K562 (cell line): ENCODE results near the gene RPH3AL. TPM values are rescaled to one million over a fixed set of nuclear protein-coding genes. Genes with fewer than 3 reads are reported as not detected.

Source experiments
- ATAC-seq: fragments of 200-7000 bp; cut with Tn5 transposase; 3 replicates; pipeline ENCODE4 v1.9.1; 2020; ENCODE audit warnings: moderate library complexity
- BruUV-seq: library from RNA; stranded (reverse); fragments of 400-500 nt; replicated peaks from 2 replicates; lab custom pipeline; 2021; lab: Mats Ljungman, UMichigan
- CTCF ChIA-PET: fragments of 300-600 bp; formaldehyde crosslinking; extraction: SDS; loops from one replicate; lab custom pipeline; 2021; ENCODE audit warnings: low intra/inter-chr PET ratio; lab: Yijun Ruan, JAX
- POLR2A ChIA-PET: fragments of 300-600, 350-650 bp; sonication (Branson Sonifier 250); formaldehyde crosslinking; extraction: SDS; loops from one replicate; lab custom pipeline; 2021; ENCODE audit warnings: antibody characterized with exemption, inconsistent platforms; lab: Yijun Ruan, JAX
- DNase-seq, 4 experiments: peaks; one replicate each; pipeline versions ENCODE4 v3.0.0 to v3.0.0-alpha.2; 2011 to 2018; ENCODE audit warnings: low spot score in 3 of 4, mixed read lengths in 3 of 4; ENCODE audit errors: extremely low read depth in 1 of 4
- FAIRE-seq: peaks from 2 replicates; lab custom pipeline; 2011; peaks lifted over from hg19 to GRCh38; lab: Jason Lieb, UNC
- H2AFZ ChIP-seq: 2 replicates; pipeline ENCODE4 v1.6.0; 2011; ENCODE audit warnings: low read depth, low read length, control low read depth, inconsistent platforms
- H3K27ac ChIP-seq: fragments of 200-600 bp; 3 replicates; pipeline ENCODE4 v1.8.0; 2011; ENCODE audit warnings: low read depth, mild to moderate bottlenecking, control low read depth, inconsistent platforms, low read length, moderate library complexity, mixed read lengths; ENCODE audit errors: extremely low read depth
- H3K27me3 ChIP-seq, 2 experiments: fragments of 300-600 bp in 1 of 2; 2 replicates in 1 of 2; 3 replicates in 1 of 2; pipeline versions ENCODE4 v1.6.0 to v1.8.0; 2011; ENCODE audit warnings: inconsistent platforms in 2 of 2, low read length in 2 of 2, mild to moderate bottlenecking in 1 of 2, mixed read lengths in 1 of 2, moderate library complexity in 1 of 2; ENCODE audit not compliant: control insufficient read depth in 2 of 2, insufficient read depth in 2 of 2
- H3K36me3 ChIP-seq: fragments of 300-600 bp; 3 replicates; pipeline ENCODE4 v1.8.0; 2011; ENCODE audit warnings: mild to moderate bottlenecking, low read length, inconsistent platforms; ENCODE audit not compliant: control insufficient read depth, insufficient read depth
- H3K4me1 ChIP-seq, 2 experiments: fragments of 200-600 bp in 1 of 2; replicated peaks in 1 of 2; 2 replicates in 1 of 2; 3 replicates in 1 of 2; pipeline versions ENCODE4 v1.5.1 to v1.8.0; 2011; ENCODE audit warnings: inconsistent platforms in 2 of 2, low read length in 2 of 2, mild to moderate bottlenecking in 1 of 2, mixed read lengths in 1 of 2, moderate library complexity in 1 of 2; ENCODE audit not compliant: control insufficient read depth in 2 of 2, insufficient read depth in 2 of 2
- H3K4me2 ChIP-seq: 2 replicates; pipeline ENCODE4 v1.6.1; 2011; ENCODE audit warnings: low read length, control low read depth, inconsistent platforms, mixed read lengths; ENCODE audit not compliant: insufficient read depth
- H3K4me3 ChIP-seq: fragments of 200-600 bp; sonication (generic), shearing (Covaris generic); 2 replicates; pipeline ENCODE4 v1.5.1; 2016; ENCODE audit warnings: control low read depth, inconsistent platforms
- H3K79me2 ChIP-seq: fragments of 200-600 bp; 3 replicates; pipeline ENCODE4 v1.8.0; 2011; ENCODE audit warnings: low read length, inconsistent platforms; ENCODE audit not compliant: control insufficient read depth, insufficient read depth
- H3K9ac ChIP-seq, 2 experiments: 2 replicates each; pipeline versions ENCODE4 v1.6.0 to v1.6.1; 2011; ENCODE audit warnings: low read depth in 2 of 2, low read length in 2 of 2, control low read depth in 1 of 2, inconsistent platforms in 1 of 2, mild to moderate bottlenecking in 1 of 2, mixed read lengths in 1 of 2; ENCODE audit not compliant: insufficient read depth in 1 of 2
- H3K9me1 ChIP-seq: one replicate; pipeline ENCODE4 v1.6.0; 2011; ENCODE audit warnings: inconsistent platforms, mild to moderate bottlenecking, low read length, moderate library complexity; ENCODE audit not compliant: control insufficient read depth, insufficient read depth
- H3K9me3 ChIP-seq: replicated peaks from 2 replicates; pipeline ENCODE4 v1.5.1; 2011; ENCODE audit warnings: low read depth, low read length, inconsistent platforms; ENCODE audit not compliant: control insufficient read depth, insufficient read depth
- H4K20me1 ChIP-seq: replicated peaks from 2 replicates; pipeline ENCODE4 v1.6.1; 2011; ENCODE audit warnings: low read length, inconsistent platforms, mixed read lengths; ENCODE audit not compliant: control insufficient read depth, insufficient read depth
- MAFK ChIP-seq: IDR thresholded peaks from 2 replicates; pipeline ENCODE4 v1.6.1; 2011; ENCODE audit warnings: low read length, improper control_type of control experiment
- NFRKB ChIP-seq: fragments of 450-650 bp; IDR thresholded peaks from 2 replicates; pipeline ENCODE4 v1.6.1; 2016; ENCODE audit warnings: low read depth
- RAD51 ChIP-seq: fragments of 450-650 bp; IDR thresholded peaks from 2 replicates; pipeline ENCODE4 v1.7.1; 2016; ENCODE audit warnings: low read depth, mild to moderate bottlenecking, borderline replicate concordance
- RHOXF2B ChIP-seq: fragments of 250-450 bp; sonication (Bioruptor Pico); conservative IDR thresholded peaks from 2 replicates; pipeline ENCODE4 v1.5.1; 2021
- WGBS: fragments of 100-300 bp; shearing (Covaris generic); methylation state at CpG from one replicate; pipeline ENCODE4 v1.1.6; 2016; ENCODE audit warnings: low coverage, mixed read lengths; ENCODE audit not compliant: insufficient coverage; ENCODE audit errors: missing lambda C conversion rate; 5-methylcytosine and 5-hydroxymethylcytosine counted together
- in situ Hi-C: fragments of 300-500 bp; cut with MboI; formaldehyde crosslinking; loops from 4 replicates; pipeline ENCODE4 v1.15.0; 2018; ENCODE audit warnings: inconsistent platforms, mixed read lengths
- intact Hi-C: fragments of 100-400 bp; cut with micrococcal nuclease; formaldehyde crosslinking; loops from 2 replicates; pipeline ENCODE4 v1.14.2; 2022
- polyA plus RNA-seq, 8 experiments: library from polyadenylated mRNA; depleted of rRNA in 4 of 8; stranded (reverse) in 5 of 8; unstranded in 3 of 8; fragments of >200 nt; fragmentation: Nextera tagmentation in 2 of 8; fragmentation: Illumina TruSeq in 1 of 8; extraction: Ambion mirVana in 2 of 8; extraction: Trizol in 1 of 8; gene quantifications; 2 replicates each; pipeline versions ENCODE4 v1.2.1 to v1.2.3, GENCODE V29; 2011 to 2014; ENCODE audit warnings: inconsistent platforms in 1 of 8, missing spikeins in 1 of 8
- total RNA-seq, 7 experiments: library from RNA; depleted of rRNA in 6 of 7; stranded (reverse); fragments of >200 nt in 6 of 7; fragmentation: Illumina TruSeq in 2 of 7; extraction: Trizol in 2 of 7; gene quantifications; 2 replicates each; pipeline versions ENCODE4 v1.2.1 to v1.2.3, GENCODE V29; 2011 to 2021; ENCODE audit warnings: low replicate concordance in 1 of 7
- TF ChIP-seq, protein P1 (sequence below), 2 experiments: fragments of 150-350 bp in 1 of 2; IDR thresholded peaks; 2 replicates each; pipeline ENCODE4 v1.6.1; 2012 to 2016; ENCODE audit warnings: low read depth in 2 of 2, low read length in 2 of 2, mild to moderate bottlenecking in 1 of 2, moderate library complexity in 1 of 2
- TF ChIP-seq, protein P2 (sequence below): sonication (generic); formaldehyde crosslinking; IDR thresholded peaks from 2 replicates; pipeline ENCODE4 v1.8.0; 2023; ENCODE audit warnings: missing genetic modification reagents, mild to moderate bottlenecking, borderline replicate concordance

The RPH3AL gene
- total and polyA plus RNA-seq, 9 of the 15 experiments (the other 6 are each of a cell fraction or from before 2014, with no cell fraction given) = 0.18 to 1.7 (median 0.39) TPM

DNA sequence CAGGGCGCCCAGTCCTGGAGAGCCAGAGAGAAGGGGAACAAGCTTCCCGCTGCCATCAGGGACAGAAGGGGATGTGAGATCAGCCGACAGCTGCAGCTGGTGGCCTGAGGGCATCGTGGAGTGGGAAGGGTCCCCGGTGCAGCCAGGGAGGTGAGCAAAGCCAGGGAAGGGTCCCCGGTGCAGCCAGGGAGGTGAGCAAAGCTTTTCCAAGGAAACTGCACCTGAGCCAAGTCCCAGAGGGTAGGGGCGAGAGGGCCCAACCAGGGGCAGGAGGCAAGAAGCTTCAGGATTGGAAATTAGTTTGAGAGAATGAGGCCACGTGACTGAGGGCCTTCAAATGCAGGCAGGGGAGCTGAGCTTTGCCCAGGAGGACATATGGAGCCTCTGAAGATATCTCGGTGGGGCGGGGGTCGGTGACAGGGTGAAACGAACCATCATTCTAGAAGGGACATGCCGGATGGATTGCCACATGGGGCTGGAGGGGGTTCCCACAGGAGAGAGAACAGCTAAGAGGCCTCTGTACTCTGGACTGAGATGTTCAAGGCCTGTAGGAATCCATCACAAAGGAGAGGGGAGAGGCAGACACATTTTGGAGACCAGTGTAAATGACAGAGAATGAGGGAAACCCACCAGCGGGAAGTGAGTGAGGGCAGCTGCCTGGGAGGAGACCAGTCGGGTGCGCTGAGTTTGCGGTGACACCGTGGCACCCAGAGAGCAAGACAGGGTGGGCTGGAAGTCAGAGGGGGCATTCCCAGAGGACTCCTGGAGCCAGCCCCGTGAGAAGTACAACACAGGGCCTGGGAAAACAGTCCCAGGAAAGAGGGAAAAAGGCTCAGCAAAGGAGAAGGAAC is 31.4 kb upstream of the RPH3AL start:
- H2AFZ ChIP-seq = no peak overlapping the region
- H3K4me2 ChIP-seq = no peak overlapping the region
- H3K9ac ChIP-seq = no peak overlapping the region

More for the DNA sequence above, 31.4 kb upstream of the RPH3AL start:
- no peak overlapping the region for H3K4me3 ChIP-seq
- POLR2A ChIA-PET = interaction anchor here (0.6 to 0.7 kb wide), 2 partner anchors 22 to 360 kb away, joined by 3 read pairs; no protein-coding TSS in a partner anchor
- no peaks in the 10 kb centered on the region for H4K20me1 ChIP-seq
- H3K27ac ChIP-seq = no peak overlapping the region
- BruUV-seq = no TSS peak
- H3K79me2 ChIP-seq = no peaks in the 10 kb centered on the region
- 0 out of 2 replicates have a peak, but pooled peaks have one; percentile 8 for TF ChIP-seq RAD51
- no peak for TF ChIP-seq NFRKB
- TF ChIP-seq, protein P1, sequence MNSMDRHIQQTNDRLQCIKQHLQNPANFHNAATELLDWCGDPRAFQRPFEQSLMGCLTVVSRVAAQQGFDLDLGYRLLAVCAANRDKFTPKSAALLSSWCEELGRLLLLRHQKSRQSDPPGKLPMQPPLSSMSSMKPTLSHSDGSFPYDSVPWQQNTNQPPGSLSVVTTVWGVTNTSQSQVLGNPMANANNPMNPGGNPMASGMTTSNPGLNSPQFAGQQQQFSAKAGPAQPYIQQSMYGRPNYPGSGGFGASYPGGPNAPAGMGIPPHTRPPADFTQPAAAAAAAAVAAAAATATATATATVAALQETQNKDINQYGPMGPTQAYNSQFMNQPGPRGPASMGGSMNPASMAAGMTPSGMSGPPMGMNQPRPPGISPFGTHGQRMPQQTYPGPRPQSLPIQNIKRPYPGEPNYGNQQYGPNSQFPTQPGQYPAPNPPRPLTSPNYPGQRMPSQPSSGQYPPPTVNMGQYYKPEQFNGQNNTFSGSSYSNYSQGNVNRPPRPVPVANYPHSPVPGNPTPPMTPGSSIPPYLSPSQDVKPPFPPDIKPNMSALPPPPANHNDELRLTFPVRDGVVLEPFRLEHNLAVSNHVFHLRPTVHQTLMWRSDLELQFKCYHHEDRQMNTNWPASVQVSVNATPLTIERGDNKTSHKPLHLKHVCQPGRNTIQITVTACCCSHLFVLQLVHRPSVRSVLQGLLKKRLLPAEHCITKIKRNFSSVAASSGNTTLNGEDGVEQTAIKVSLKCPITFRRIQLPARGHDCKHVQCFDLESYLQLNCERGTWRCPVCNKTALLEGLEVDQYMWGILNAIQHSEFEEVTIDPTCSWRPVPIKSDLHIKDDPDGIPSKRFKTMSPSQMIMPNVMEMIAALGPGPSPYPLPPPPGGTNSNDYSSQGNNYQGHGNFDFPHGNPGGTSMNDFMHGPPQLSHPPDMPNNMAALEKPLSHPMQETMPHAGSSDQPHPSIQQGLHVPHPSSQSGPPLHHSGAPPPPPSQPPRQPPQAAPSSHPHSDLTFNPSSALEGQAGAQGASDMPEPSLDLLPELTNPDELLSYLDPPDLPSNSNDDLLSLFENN (IDR thresholded peaks at IDR 0.05; ENCODE audit: low read depth in 2 of 2, low read length in 2 of 2) = no peak
- TF ChIP-seq, protein P2, sequence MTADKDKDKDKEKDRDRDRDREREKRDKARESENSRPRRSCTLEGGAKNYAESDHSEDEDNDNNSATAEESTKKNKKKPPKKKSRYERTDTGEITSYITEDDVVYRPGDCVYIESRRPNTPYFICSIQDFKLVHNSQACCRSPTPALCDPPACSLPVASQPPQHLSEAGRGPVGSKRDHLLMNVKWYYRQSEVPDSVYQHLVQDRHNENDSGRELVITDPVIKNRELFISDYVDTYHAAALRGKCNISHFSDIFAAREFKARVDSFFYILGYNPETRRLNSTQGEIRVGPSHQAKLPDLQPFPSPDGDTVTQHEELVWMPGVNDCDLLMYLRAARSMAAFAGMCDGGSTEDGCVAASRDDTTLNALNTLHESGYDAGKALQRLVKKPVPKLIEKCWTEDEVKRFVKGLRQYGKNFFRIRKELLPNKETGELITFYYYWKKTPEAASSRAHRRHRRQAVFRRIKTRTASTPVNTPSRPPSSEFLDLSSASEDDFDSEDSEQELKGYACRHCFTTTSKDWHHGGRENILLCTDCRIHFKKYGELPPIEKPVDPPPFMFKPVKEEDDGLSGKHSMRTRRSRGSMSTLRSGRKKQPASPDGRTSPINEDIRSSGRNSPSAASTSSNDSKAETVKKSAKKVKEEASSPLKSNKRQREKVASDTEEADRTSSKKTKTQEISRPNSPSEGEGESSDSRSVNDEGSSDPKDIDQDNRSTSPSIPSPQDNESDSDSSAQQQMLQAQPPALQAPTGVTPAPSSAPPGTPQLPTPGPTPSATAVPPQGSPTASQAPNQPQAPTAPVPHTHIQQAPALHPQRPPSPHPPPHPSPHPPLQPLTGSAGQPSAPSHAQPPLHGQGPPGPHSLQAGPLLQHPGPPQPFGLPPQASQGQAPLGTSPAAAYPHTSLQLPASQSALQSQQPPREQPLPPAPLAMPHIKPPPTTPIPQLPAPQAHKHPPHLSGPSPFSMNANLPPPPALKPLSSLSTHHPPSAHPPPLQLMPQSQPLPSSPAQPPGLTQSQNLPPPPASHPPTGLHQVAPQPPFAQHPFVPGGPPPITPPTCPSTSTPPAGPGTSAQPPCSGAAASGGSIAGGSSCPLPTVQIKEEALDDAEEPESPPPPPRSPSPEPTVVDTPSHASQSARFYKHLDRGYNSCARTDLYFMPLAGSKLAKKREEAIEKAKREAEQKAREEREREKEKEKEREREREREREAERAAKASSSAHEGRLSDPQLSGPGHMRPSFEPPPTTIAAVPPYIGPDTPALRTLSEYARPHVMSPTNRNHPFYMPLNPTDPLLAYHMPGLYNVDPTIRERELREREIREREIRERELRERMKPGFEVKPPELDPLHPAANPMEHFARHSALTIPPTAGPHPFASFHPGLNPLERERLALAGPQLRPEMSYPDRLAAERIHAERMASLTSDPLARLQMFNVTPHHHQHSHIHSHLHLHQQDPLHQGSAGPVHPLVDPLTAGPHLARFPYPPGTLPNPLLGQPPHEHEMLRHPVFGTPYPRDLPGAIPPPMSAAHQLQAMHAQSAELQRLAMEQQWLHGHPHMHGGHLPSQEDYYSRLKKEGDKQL = no peak
- TF ChIP-seq RHOXF2B (CRISPR knock-in tag) = no peak
- TF ChIP-seq MAFK = no peak
- TF ChIP-seq, all 486 proteins: peak for 1
- no peak for ATAC-seq
- in situ Hi-C loops = no loop called here
- H3K9me3 ChIP-seq = no peaks in the 10 kb centered on the region
- H3K9me1 ChIP-seq = no peaks in the 10 kb centered on the region
- H3K36me3 ChIP-seq = no peaks in the 10 kb centered on the region
- no peak for DNase-seq
- peaks cover 0 to 5% of the 10 kb centered on the region in 2 experiments; a peak in 2 of 5 replicates for H3K27me3 ChIP-seq
- 19% methylated on average over 18 of the region's 19 CpGs for WGBS
- FAIRE-seq = no peak
- CTCF ChIA-PET = no interaction called here
- intact Hi-C loops = no loop called here
- peaks cover 0 to 15% of the 10 kb centered on the region in 2 experiments; a peak in 3 of 5 replicates for H3K4me1 ChIP-seq
